H54 (cell line): Measurements from ENCODE around the gene MAGI2.

Experiments
- DNase-seq: peaks from one replicate; pipeline ENCODE4 v3.0.0; 2011; ENCODE audit warnings: low spot score, mixed read lengths; ENCODE audit not compliant: insufficient read length
- FAIRE-seq: peaks from 3 replicates; lab custom pipeline; 2011; peaks lifted over from hg19 to GRCh38; lab: Jason Lieb, UNC
- POLR2A ChIP-seq: IDR thresholded peaks from 2 replicates; pipeline ENCODE4 v1.6.1; 2011; ENCODE audit warnings: low read depth, mild to moderate bottlenecking, low read length

MAGI2 gene

GRCh38 chr7:78828317-78828716 lies 625.1 kb downstream of the MAGI2 start:
- FAIRE-seq (no peak), DNase-seq (no peak)
- TF ChIP-seq POLR2A = no peak

- TF ChIP-seq POLR2A = no peak
- DNase-seq (no peak), FAIRE-seq (no peak)
Measured at GRCh38 chr7:78803501-78804127, 649.9 kb downstream of the MAGI2 start.

- FAIRE-seq (no peak), DNase-seq (no peak)
- no peak for TF ChIP-seq POLR2A
Measured at GRCh38 chr7:78794101-78794500, 659.4 kb downstream of the MAGI2 start.

- no peak for TF ChIP-seq POLR2A
- FAIRE-seq (no peak), DNase-seq (no peak)
Measured at GRCh38 chr7:78792624-78793023, 660.8 kb downstream of the MAGI2 start.

GRCh38 chr7:78792006-78792405 lies 661.5 kb downstream of the MAGI2 start:
- FAIRE-seq (no peak), DNase-seq (no peak)
- TF ChIP-seq POLR2A = no peak

- DNase-seq (no peak), FAIRE-seq (no peak)
- TF ChIP-seq POLR2A = no peak
Measured at GRCh38 chr7:78788464-78788863, 665.0 kb downstream of the MAGI2 start.

- FAIRE-seq (no peak), DNase-seq (no peak)
- TF ChIP-seq POLR2A = no peak
Measured at GRCh38 chr7:78787854-78788253, 665.6 kb downstream of the MAGI2 start.

GRCh38 chr7:78786055-78786454 lies 667.4 kb downstream of the MAGI2 start:
- no peak for TF ChIP-seq POLR2A
- FAIRE-seq (no peak), DNase-seq (no peak)

- DNase-seq = no peak
- no peak for TF ChIP-seq POLR2A
- FAIRE-seq = no peak
Measured at GRCh38 chr7:78783179-78783962, 670.1 kb downstream of the MAGI2 start.

- DNase-seq = no peak
- no peak for TF ChIP-seq POLR2A
- FAIRE-seq = no peak
Measured at GRCh38 chr7:78780560-78780959, 672.9 kb downstream of the MAGI2 start.

- FAIRE-seq = no peak
- no peak for TF ChIP-seq POLR2A
- no peak for DNase-seq
Measured at GRCh38 chr7:78779788-78780187, 673.7 kb downstream of the MAGI2 start.

GRCh38 chr7:78777829-78778228 lies 675.6 kb downstream of the MAGI2 start:
- DNase-seq (no peak), FAIRE-seq (peak; percentile 91)
- no peak for TF ChIP-seq POLR2A

GRCh38 chr7:78770422-78771410 lies 682.8 kb downstream of the MAGI2 start:
- DNase-seq = no peak
- FAIRE-seq = no peak
- no peak for TF ChIP-seq POLR2A

- DNase-seq (no peak), FAIRE-seq (no peak)
- no peak for TF ChIP-seq POLR2A
Measured at GRCh38 chr7:78769481-78770101, 683.9 kb downstream of the MAGI2 start.
